ENCODE data around the gene WNK2.

The WNK2 gene

GRCh38 chr9:93265301-93265971, 81.5 kb downstream of the WNK2 start:
- no peak for DNase-seq (ENCODE audit: low read depth)
- TF ChIP-seq, protein P1, sequence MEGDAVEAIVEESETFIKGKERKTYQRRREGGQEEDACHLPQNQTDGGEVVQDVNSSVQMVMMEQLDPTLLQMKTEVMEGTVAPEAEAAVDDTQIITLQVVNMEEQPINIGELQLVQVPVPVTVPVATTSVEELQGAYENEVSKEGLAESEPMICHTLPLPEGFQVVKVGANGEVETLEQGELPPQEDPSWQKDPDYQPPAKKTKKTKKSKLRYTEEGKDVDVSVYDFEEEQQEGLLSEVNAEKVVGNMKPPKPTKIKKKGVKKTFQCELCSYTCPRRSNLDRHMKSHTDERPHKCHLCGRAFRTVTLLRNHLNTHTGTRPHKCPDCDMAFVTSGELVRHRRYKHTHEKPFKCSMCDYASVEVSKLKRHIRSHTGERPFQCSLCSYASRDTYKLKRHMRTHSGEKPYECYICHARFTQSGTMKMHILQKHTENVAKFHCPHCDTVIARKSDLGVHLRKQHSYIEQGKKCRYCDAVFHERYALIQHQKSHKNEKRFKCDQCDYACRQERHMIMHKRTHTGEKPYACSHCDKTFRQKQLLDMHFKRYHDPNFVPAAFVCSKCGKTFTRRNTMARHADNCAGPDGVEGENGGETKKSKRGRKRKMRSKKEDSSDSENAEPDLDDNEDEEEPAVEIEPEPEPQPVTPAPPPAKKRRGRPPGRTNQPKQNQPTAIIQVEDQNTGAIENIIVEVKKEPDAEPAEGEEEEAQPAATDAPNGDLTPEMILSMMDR (conservative IDR thresholded peaks at IDR 0.05; ENCODE audit: low read length) = no peak
- no peak overlapping the region for H3K4me3 ChIP-seq (ENCODE audit: low read length)

GRCh38 chr9:93265972-93266371, 82.0 kb downstream of the WNK2 start:
- no peak for DNase-seq (ENCODE audit: low read depth)

GRCh38 chr9:93266521-93267001, 82.6 kb downstream of the WNK2 start:
- no peak overlapping the region for H3K4me3 ChIP-seq (ENCODE audit: low read length)
- TF ChIP-seq, protein P1 (conservative IDR thresholded peaks at IDR 0.05; ENCODE audit: low read length) = no peak

More at GRCh38 chr9:93265972-93266371, 82.0 kb downstream of the WNK2 start:
- TF ChIP-seq, protein P1 (conservative IDR thresholded peaks at IDR 0.05; ENCODE audit: low read length) = no peak
- no peak overlapping the region for H3K4me3 ChIP-seq (ENCODE audit: low read length)

GRCh38 chr9:93267091-93267541, 83.2 kb downstream of the WNK2 start:
- H3K4me3 ChIP-seq (ENCODE audit: low read length) = no peak overlapping the region
- no peak for DNase-seq (ENCODE audit: low read depth)

More at GRCh38 chr9:93266521-93267001, 82.6 kb downstream of the WNK2 start:
- no peak for DNase-seq (ENCODE audit: low read depth)

DNA sequence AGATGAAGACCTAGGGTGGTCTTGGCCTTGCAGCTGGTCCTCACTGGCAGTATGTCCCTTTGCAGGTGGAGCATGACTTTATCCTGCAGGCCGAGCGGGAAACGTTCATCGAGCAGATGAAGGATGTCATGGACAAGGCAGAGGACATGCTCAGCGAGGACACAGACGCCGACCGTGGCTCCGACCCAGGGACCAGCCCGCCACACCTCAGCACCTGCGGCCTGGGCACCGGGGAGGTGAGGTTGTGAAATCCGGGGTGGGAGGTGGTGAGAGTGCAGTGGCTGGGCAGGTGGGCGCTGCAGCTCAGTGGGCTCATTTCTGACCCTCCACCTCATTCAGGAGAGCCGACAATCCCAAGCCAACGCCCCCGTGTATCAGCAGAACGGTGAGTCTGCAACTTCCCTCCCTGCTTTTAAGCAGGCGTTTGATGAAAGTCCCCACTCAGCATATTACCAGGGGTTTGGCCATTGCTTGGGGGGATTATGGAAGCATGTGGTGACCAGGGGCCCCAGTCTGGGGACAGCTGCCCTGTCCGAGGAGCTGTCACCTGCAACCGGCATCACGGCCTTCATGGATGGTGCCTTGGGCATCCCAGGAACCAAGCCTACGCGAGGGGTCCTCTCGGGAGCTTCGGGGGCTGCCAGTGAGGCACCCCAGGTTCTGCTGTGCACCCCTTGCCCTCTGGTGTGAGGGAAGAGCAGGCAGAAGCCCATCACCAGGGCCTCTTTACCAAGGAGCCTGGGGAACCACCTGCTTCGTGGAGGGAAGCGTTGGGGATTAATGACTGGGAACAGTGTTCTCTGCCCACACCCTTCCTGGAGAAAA, 84.0 kb downstream of the WNK2 start:
- DNase-seq (ENCODE audit: low read depth) = no peak

More at GRCh38 chr9:93267091-93267541, 83.2 kb downstream of the WNK2 start:
- TF ChIP-seq, protein P1 (conservative IDR thresholded peaks at IDR 0.05; ENCODE audit: low read length) = no peak

DNA sequence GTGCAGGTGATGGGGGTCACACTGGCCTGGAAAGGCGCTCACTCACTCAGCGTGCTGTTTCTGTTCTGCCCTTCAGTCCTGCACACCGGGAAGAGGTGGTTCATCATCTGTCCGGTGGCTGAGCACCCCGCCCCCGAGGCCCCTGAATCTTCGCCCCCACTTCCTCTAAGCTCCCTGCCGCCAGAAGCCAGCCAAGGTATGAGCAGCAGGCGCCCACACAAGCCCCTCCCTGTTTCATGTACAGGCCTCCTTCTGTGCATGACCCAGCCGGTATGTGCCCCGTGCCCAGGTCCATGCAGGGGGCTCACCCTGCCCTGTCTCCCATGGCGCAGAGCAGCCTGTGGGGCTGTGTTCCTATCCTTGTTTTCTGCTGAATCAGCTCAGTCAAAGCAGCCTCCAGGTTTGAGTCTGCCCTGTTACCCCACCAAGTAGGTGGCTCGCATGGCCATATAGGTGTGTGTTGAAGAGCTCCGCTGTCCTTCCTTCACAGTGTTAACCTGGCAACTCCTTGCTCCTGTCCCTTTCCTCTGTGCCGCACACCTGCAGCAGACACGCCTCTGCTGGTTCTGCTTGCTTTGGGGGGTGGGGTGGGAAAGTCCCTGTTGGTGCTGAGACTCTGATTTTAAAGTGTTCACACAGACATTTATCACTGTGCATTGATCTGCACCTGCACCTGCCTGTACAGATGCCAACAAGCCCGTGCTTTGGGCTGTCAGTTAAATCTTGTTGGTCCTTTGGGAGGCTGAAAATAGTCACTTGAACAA, 84.8 kb downstream of the WNK2 start:
- H3K4me3 ChIP-seq (ENCODE audit: low read length) = no peak overlapping the region
- TF ChIP-seq, protein P1 (conservative IDR thresholded peaks at IDR 0.05; ENCODE audit: low read length) = no peak
- no peak for DNase-seq (ENCODE audit: low read depth)

More for the DNA sequence above, 84.0 kb downstream of the WNK2 start:
- TF ChIP-seq, protein P1 (conservative IDR thresholded peaks at IDR 0.05; ENCODE audit: low read length) = no peak
- no peak overlapping the region for H3K4me3 ChIP-seq (ENCODE audit: low read length)

All from AG10803 (cell line).